Neuronal stem cell (in vitro differentiated cells): ENCODE data around the gene PICK1.

Experiments used
- DNase-seq: peaks from one replicate; pipeline ENCODE4 v3.0.0-alpha.2; 2013; ENCODE audit warnings: low spot score
- H2AFZ ChIP-seq: one replicate; pipeline ENCODE4 v1.6.1; 2013; ENCODE audit warnings: mild to moderate bottlenecking, low read length, inconsistent platforms
- H2AK5ac ChIP-seq: 2 replicates; pipeline ENCODE4 v1.6.1; 2013; ENCODE audit warnings: low read depth, mild to moderate bottlenecking, inconsistent platforms, low read length, moderate library complexity, mixed read lengths
- H2BK120ac ChIP-seq: 2 replicates; pipeline ENCODE4 v1.6.1; 2013; ENCODE audit warnings: low read depth, mild to moderate bottlenecking, inconsistent platforms, low read length, moderate library complexity, mixed read lengths
- H2BK12ac ChIP-seq: one replicate; pipeline ENCODE4 v1.6.1; 2013; ENCODE audit warnings: low read length, inconsistent platforms
- H2BK15ac ChIP-seq: 2 replicates; pipeline ENCODE4 v1.6.1; 2013; ENCODE audit warnings: mild to moderate bottlenecking, low read length, inconsistent platforms, mixed read lengths
- H2BK5ac ChIP-seq: one replicate; pipeline ENCODE4 v1.6.1; 2013; ENCODE audit warnings: inconsistent platforms, mild to moderate bottlenecking, low read length, moderate library complexity
- H3K14ac ChIP-seq: one replicate; pipeline ENCODE4 v1.6.1; 2013; ENCODE audit warnings: low read length, inconsistent platforms
- H3K18ac ChIP-seq: 2 replicates; pipeline ENCODE4 v1.6.1; 2013; ENCODE audit warnings: low read length, inconsistent platforms
- H3K23ac ChIP-seq: 2 replicates; pipeline ENCODE4 v1.6.1; 2013; ENCODE audit warnings: low read depth, mild to moderate bottlenecking, mixed read lengths, low read length, inconsistent platforms; ENCODE audit not compliant: poor library complexity
- H3K27ac ChIP-seq: replicated peaks from 3 replicates; pipeline ENCODE4 v1.5.1; 2013; ENCODE audit warnings: low read length, inconsistent platforms
- H3K27me3 ChIP-seq, 3 experiments: 2 replicates each; pipeline ENCODE4 v1.6.1; 2013; ENCODE audit warnings: low read length in 3 of 3, mild to moderate bottlenecking in 2 of 3, inconsistent platforms in 1 of 3, low read depth in 1 of 3, mixed read lengths in 1 of 3, moderate library complexity in 1 of 3; ENCODE audit not compliant: control insufficient read depth in 3 of 3, insufficient read depth in 3 of 3
- H3K36me3 ChIP-seq, 2 donors: replicated peaks in 1 of 2; 2 replicates each; pipeline ENCODE4 v1.6.1; 2013; ENCODE audit warnings: low read length in 2 of 2; ENCODE audit not compliant: control insufficient read depth in 2 of 2, insufficient read depth in 2 of 2
- H3K4ac ChIP-seq: 2 replicates; pipeline ENCODE4 v1.6.1; 2013; ENCODE audit warnings: inconsistent platforms, mild to moderate bottlenecking, low read length, moderate library complexity
- H3K4me1 ChIP-seq, 2 donors: 1 replicate in 1 of 2; 2 replicates in 1 of 2; pipeline ENCODE4 v1.6.1; 2013; ENCODE audit warnings: low read length in 2 of 2, low read depth in 1 of 2; ENCODE audit not compliant: control insufficient read depth in 2 of 2, insufficient read depth in 1 of 2
- H3K4me2 ChIP-seq: one replicate; pipeline ENCODE4 v1.6.1; 2013; ENCODE audit warnings: mild to moderate bottlenecking, low read length, inconsistent platforms; ENCODE audit not compliant: insufficient read depth, poor library complexity, severe bottlenecking
- H3K4me3 ChIP-seq, 2 donors: 2 replicates each; pipeline ENCODE4 v1.5.1; 2013; ENCODE audit warnings: low read length in 2 of 2, mild to moderate bottlenecking in 2 of 2, inconsistent platforms in 1 of 2, moderate library complexity in 1 of 2
- H3K79me1 ChIP-seq: one replicate; pipeline ENCODE4 v1.6.1; 2013; ENCODE audit warnings: low read depth, mild to moderate bottlenecking, inconsistent platforms, low read length, moderate library complexity
- H3K9ac ChIP-seq: one replicate; pipeline ENCODE4 v1.6.1; 2013; ENCODE audit warnings: mild to moderate bottlenecking, low read depth, low read length, inconsistent platforms; ENCODE audit not compliant: poor library complexity
- H3K9me3 ChIP-seq, 2 donors: replicated peaks in 1 of 2; 2 replicates each; pipeline versions ENCODE3 to v1.6.1; 2013; ENCODE audit warnings: low read length in 2 of 2, mild to moderate bottlenecking in 2 of 2, inconsistent platforms in 1 of 2, low read depth in 1 of 2, mixed read lengths in 1 of 2, moderate library complexity in 1 of 2; ENCODE audit not compliant: control insufficient read depth in 2 of 2, insufficient read depth in 1 of 2
- H4K8ac ChIP-seq: one replicate; pipeline ENCODE4 v1.6.1; 2013; ENCODE audit warnings: low read depth, mild to moderate bottlenecking, inconsistent platforms, low read length, moderate library complexity
- H4K91ac ChIP-seq: one replicate; pipeline ENCODE4 v1.6.1; 2013; ENCODE audit warnings: low read length, low read depth, mild to moderate bottlenecking, inconsistent platforms; ENCODE audit not compliant: poor library complexity
- WGBS, 2 donors: extraction: QIAGEN DNeasy Blood & Tissue Kit; methylation state at CpG; one replicate each; pipeline ENCODE4 v1.1.7; 2013; ENCODE audit warnings: missing lambda C conversion rate in 2 of 2, mixed read lengths in 1 of 2; ENCODE audit not compliant: insufficient read length in 2 of 2, insufficient replicate concordance in 1 of 2; ENCODE audit errors: extremely low coverage in 2 of 2; 5-methylcytosine and 5-hydroxymethylcytosine counted together

The PICK1 gene

GRCh38 chr22:38109371-38110001 is 52.3 kb downstream of the PICK1 start:
- no peak overlapping the region for H3K9ac ChIP-seq
- no peaks in the 10 kb centered on the region for H3K79me1 ChIP-seq
- no peak overlapping the region for H2AFZ ChIP-seq
- DNase-seq: no peak
- H3K27ac ChIP-seq: no peak overlapping the region
- no peak overlapping the region for H3K4me2 ChIP-seq
- H3K23ac ChIP-seq: no peak overlapping the region
- no peaks in the 10 kb centered on the region for H3K36me3 ChIP-seq
- no CpG with 5 or more reads among the region's 22 CpGs for WGBS, 2 donors
- H2BK5ac ChIP-seq: no peak overlapping the region
- no peak overlapping the region for H2BK120ac ChIP-seq
- H2BK15ac ChIP-seq: no peak overlapping the region
- no peak overlapping the region for H2BK12ac ChIP-seq
- peaks cover 0 to 2% of the 10 kb centered on the region in 2 donors for H3K4me1 ChIP-seq
- H3K9me3 ChIP-seq: no peaks in the 10 kb centered on the region
- H3K4me3 ChIP-seq: peak overlapping the region in 1 of 2 donors; percentile 12
- H3K14ac ChIP-seq: no peak overlapping the region
- no peak overlapping the region for H3K18ac ChIP-seq
- H4K8ac ChIP-seq: no peak overlapping the region
- no peaks in the 10 kb centered on the region for H3K27me3 ChIP-seq
- no peak overlapping the region for H2AK5ac ChIP-seq
- H3K4ac ChIP-seq: no peak overlapping the region
- no peak overlapping the region for H4K91ac ChIP-seq

- Histone ChIP-seq H2AK5ac (peak within 1 kb of the TSS; percentile 88), H3K27ac (no peak within 1 kb of the TSS)
Observed at GRCh38 chr22:38110008-38110862, 53.0 kb downstream of the PICK1 start, which contains the start of gene BAIAP2L2. BAIAP2L2 (minus strand) TSS chr22:38110684; CDS start chr22:38110525, 159 bp downstream.

GRCh38 chr22:38110863-38111852 is 54.0 kb downstream of the PICK1 start:
- Histone ChIP-seq H3K9ac (no peak overlapping the region), H3K18ac (peak overlapping the region; percentile 45), H2BK5ac (no peak overlapping the region), H2BK15ac (no peak overlapping the region), H2BK120ac (no peak overlapping the region), H3K9me3 (no peaks in the 10 kb centered on the region), H2AFZ (no peak overlapping the region), H2BK12ac (no peak overlapping the region), H3K4me1 (peaks cover 2% of the 10 kb centered on the region in 2 donors), H3K27me3 (no peaks in the 10 kb centered on the region), H4K91ac (no peak overlapping the region), H3K23ac (no peak overlapping the region), H3K27ac (no peak overlapping the region), H4K8ac (no peak overlapping the region), H3K14ac (no peak overlapping the region), H2AK5ac (no peak overlapping the region), H3K4me3 (no peak overlapping the region), H3K4ac (no peak overlapping the region), H3K4me2 (no peak overlapping the region), H3K79me1 (no peaks in the 10 kb centered on the region), H3K36me3 (no peaks in the 10 kb centered on the region)
- no peak for DNase-seq
- no CpG with 5 or more reads among the region's 30 CpGs for WGBS, 2 donors

More at GRCh38 chr22:38110008-38110862, 53.0 kb downstream of the PICK1 start, which contains the start of gene BAIAP2L2:
- H3K4ac ChIP-seq: no peak within 1 kb of the TSS
- peak within 1 kb of the TSS; percentile 90 for H3K18ac ChIP-seq
- no peak within 1 kb of the TSS for H3K9ac ChIP-seq
- no peaks in the 10 kb centered on the region for H3K27me3 ChIP-seq
- no peaks in the 10 kb centered on the region for H3K79me1 ChIP-seq
- no peaks in the 10 kb centered on the region for H3K36me3 ChIP-seq
- H2BK120ac ChIP-seq: peak within 1 kb of the TSS; percentile 74
- peak within 1 kb of the TSS in 1 of 2 donors; percentile 12 for H3K4me3 ChIP-seq
- no peak within 1 kb of the TSS for H2AFZ ChIP-seq
- no peak within 1 kb of the TSS for H3K23ac ChIP-seq
- H3K4me2 ChIP-seq: no peak within 1 kb of the TSS
- H3K4me1 ChIP-seq: peaks cover 2% of the 10 kb centered on the region in 2 donors
- H2BK5ac ChIP-seq: no peak within 1 kb of the TSS
- H3K9me3 ChIP-seq: no peaks in the 10 kb centered on the region
- WGBS, 2 donors: no CpG with 5 or more reads among the region's 19 CpGs
- H4K91ac ChIP-seq: no peak within 1 kb of the TSS
- no peak within 1 kb of the TSS for H4K8ac ChIP-seq
- no peak within 1 kb of the TSS for H2BK12ac ChIP-seq
- H2BK15ac ChIP-seq: no peak within 1 kb of the TSS
- H3K14ac ChIP-seq: peak within 1 kb of the TSS; percentile 82
- no peak for DNase-seq
